Thoracic aorta (tissue), 2 donors: Measurements from ENCODE around the gene ELAVL3. TPM values are rescaled to one million over a fixed set of nuclear protein-coding genes. Genes with fewer than 3 reads are reported as not detected.

Source experiments
- ATAC-seq: fragments of 150-250 bp; one replicate; pipeline ENCODE4 v1.8.0; 2017; ENCODE audit warnings: low read depth; ENCODE audit not compliant: insufficient number of reproducible peaks, low FRiP score
- DNase-seq: peaks from one replicate; pipeline ENCODE4 v3.0.0-alpha.2; 2020; ENCODE audit warnings: low spot score
- H3K27ac ChIP-seq, 2 donors: fragments of 200-600 bp; sonication (generic); 1 replicate in 1 of 2; 2 replicates in 1 of 2; pipeline ENCODE4 v1.5.1; 2016; ENCODE audit warnings: mild to moderate bottlenecking in 2 of 2, moderate library complexity in 2 of 2
- H3K27me3 ChIP-seq: fragments of 200-600 bp; sonication (generic); replicated peaks from 2 replicates; pipeline ENCODE4 v1.6.0; 2016; ENCODE audit warnings: mild to moderate bottlenecking; ENCODE audit not compliant: insufficient read depth
- H3K36me3 ChIP-seq: fragments of 200-600 bp; sonication (generic); one replicate; pipeline ENCODE4 v1.5.1; 2016
- H3K4me1 ChIP-seq, 2 donors: fragments of 200-600 bp; sonication (generic); 1 replicate in 1 of 2; 2 replicates in 1 of 2; pipeline versions ENCODE4 v1.5.1 to v1.6.0; 2016; ENCODE audit warnings: low read depth in 2 of 2, mild to moderate bottlenecking in 1 of 2; ENCODE audit not compliant: control insufficient read depth in 1 of 2
- H3K4me3 ChIP-seq: fragments of 200-600 bp; sonication (generic); 2 replicates; pipeline ENCODE4 v1.5.1; 2016; ENCODE audit warnings: mild to moderate bottlenecking
- H3K9me3 ChIP-seq: fragments of 200-600 bp; sonication (generic); 2 replicates; pipeline ENCODE4 v1.5.1; 2016
- CTCF ChIP-seq: fragments of 200-600 bp; sonication (generic); IDR thresholded peaks from one replicate; pipeline ENCODE4 v1.5.1; 2019; ENCODE audit warnings: antibody characterized with exemption
- total RNA-seq, 2 donors: library from RNA; depleted of rRNA; stranded (reverse); fragments of >200 nt; gene quantifications; one replicate each; pipeline versions ENCODE4 v1.1.0 to v1.2.3, GENCODE V29; 2016

ELAVL3 gene
- total RNA-seq, 2 donors from 2014 or later = not detected

- no peak for ATAC-seq
Measured at GRCh38 chr19:11405846-11406643, 74.8 kb downstream of the ELAVL3 start.

GRCh38 chr19:11404588-11405222, 76.1 kb downstream of the ELAVL3 start:
- Histone ChIP-seq H3K27ac (no peak overlapping the region), H3K27me3 (no peaks in the 10 kb centered on the region), H3K4me3 (no peak overlapping the region), H3K36me3 (no peaks in the 10 kb centered on the region), H3K9me3 (no peaks in the 10 kb centered on the region), H3K4me1 (no peaks in the 10 kb centered on the region)
- no peak for TF ChIP-seq CTCF
- DNase-seq (no peak), ATAC-seq (no peak)

More at GRCh38 chr19:11405846-11406643, 74.8 kb downstream of the ELAVL3 start:
- Histone ChIP-seq H3K27ac (no peak overlapping the region), H3K9me3 (no peaks in the 10 kb centered on the region), H3K4me1 (no peaks in the 10 kb centered on the region), H3K27me3 (no peaks in the 10 kb centered on the region), H3K4me3 (no peak overlapping the region), H3K36me3 (no peaks in the 10 kb centered on the region)
- TF ChIP-seq CTCF = no peak
- no peak for DNase-seq

- Histone ChIP-seq H3K36me3 (no peaks in the 10 kb centered on the region), H3K4me1 (no peaks in the 10 kb centered on the region), H3K9me3 (no peaks in the 10 kb centered on the region), H3K27ac (no peak overlapping the region), H3K27me3 (no peaks in the 10 kb centered on the region), H3K4me3 (no peak overlapping the region)
- DNase-seq (no peak), ATAC-seq (no peak)
- TF ChIP-seq CTCF = no peak
Measured at GRCh38 chr19:11401808-11402543, 78.9 kb downstream of the ELAVL3 start.

Other genes starting within 250 kb of the ELAVL3 start
- not detected for gene ANGPTL8, start 241.4 kb downstream of the ELAVL3 start, total RNA-seq
- gene DOCK6, start 218.5 kb downstream of the ELAVL3 start, total RNA-seq = 10 to 100 TPM; 30.5 to 49.3 TPM
- not detected for gene TSPAN16, start 184.9 kb downstream of the ELAVL3 start, total RNA-seq
- gene RAB3D, start 141.4 kb downstream of the ELAVL3 start, total RNA-seq = 10 to 100 TPM; 14.2 to 20.4 TPM
- 100 to 1,000 TPM; 103 to 144 TPM for gene TMEM205, start 134.8 kb downstream of the ELAVL3 start, total RNA-seq
- gene CCDC159, start 134.5 kb downstream of the ELAVL3 start, total RNA-seq = 10 to 100 TPM; 15.1 to 21.8 TPM
- 10 to 100 TPM; 55.7 to 69.7 TPM for gene PLPPR2, start 125.6 kb downstream of the ELAVL3 start, total RNA-seq
- gene SWSAP1, start 106.4 kb downstream of the ELAVL3 start, total RNA-seq = 1 to 10 TPM; 1.2 to 1.5 TPM
- 1 to 10 TPM; 5.6 to 7.1 TPM for gene EPOR, start 96.7 kb downstream of the ELAVL3 start, total RNA-seq
- 10 to 100 TPM; 43.6 to 47.4 TPM for gene RGL3, start 61.7 kb downstream of the ELAVL3 start, total RNA-seq
- 1 to 10 TPM in 1 of 2 donors, under 1 TPM in 1; 0.35 to 2.0 TPM for gene ODAD3, start 45.9 kb downstream of the ELAVL3 start, total RNA-seq
- gene PRKCSH, start 45.4 kb downstream of the ELAVL3 start, total RNA-seq = 100 to 1,000 TPM; 121 to 123 TPM
- gene ZNF653, start 24.8 kb upstream of the ELAVL3 start, total RNA-seq = 10 to 100 TPM in 1 of 2 donors, 1 to 10 TPM in 1; 5.4 to 25.0 TPM
- gene ECSIT, start 48.1 kb upstream of the ELAVL3 start, total RNA-seq = 10 to 100 TPM; 40.4 to 44.1 TPM
- 1,000 to 10,000 TPM in 1 of 2 donors, 100 to 1,000 TPM in 1; 703 to 1,224 TPM for gene CNN1, start 57.8 kb upstream of the ELAVL3 start, total RNA-seq
- gene ELOF1, start 78.2 kb upstream of the ELAVL3 start, total RNA-seq = 10 to 100 TPM; 24.3 to 36.6 TPM
- 10 to 100 TPM in 1 of 2 donors, 1 to 10 TPM in 1; 1.6 to 14.6 TPM for gene ACP5, start 96.6 kb upstream of the ELAVL3 start, total RNA-seq
- 10 to 100 TPM in 1 of 2 donors, 1 to 10 TPM in 1; 5.6 to 13.1 TPM for gene ZNF627, start 116.4 kb upstream of the ELAVL3 start, total RNA-seq